HG02973 (cell line): Measurements from ENCODE around the gene MAGOH.

Experiments
- ATAC-seq: cut with Tn5 transposase; IDR thresholded peaks from one replicate; pipeline ENCODE4 v1.9.1; 2021; ENCODE audit warnings: moderate library complexity; ENCODE audit not compliant: unreplicated experiment

The MAGOH gene

GRCh38 chr1:53271446-53272090, 33.2 kb upstream of the MAGOH start:
- ATAC-seq = no peak

DNA sequence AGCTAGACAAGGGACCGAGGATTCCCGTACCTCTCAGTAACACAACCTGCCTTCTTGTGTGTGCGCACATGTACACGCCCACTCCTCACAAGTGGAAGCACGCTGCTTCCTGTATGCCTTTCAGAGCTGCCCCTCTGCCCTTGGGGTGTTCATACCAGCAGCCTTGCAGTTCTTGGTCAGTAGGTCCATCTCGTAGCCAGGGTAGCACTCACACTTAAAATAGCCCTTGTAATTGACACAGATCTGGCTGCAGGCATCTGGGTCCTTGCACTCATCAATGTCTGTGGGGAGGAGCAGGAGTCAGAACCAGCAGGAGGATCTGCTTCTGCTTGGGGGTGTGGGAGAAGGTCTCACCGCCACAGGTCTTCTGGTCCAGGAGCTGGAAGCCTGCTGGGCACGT, 32.6 kb upstream of the MAGOH start:
- ATAC-seq = no peak

DNA sequence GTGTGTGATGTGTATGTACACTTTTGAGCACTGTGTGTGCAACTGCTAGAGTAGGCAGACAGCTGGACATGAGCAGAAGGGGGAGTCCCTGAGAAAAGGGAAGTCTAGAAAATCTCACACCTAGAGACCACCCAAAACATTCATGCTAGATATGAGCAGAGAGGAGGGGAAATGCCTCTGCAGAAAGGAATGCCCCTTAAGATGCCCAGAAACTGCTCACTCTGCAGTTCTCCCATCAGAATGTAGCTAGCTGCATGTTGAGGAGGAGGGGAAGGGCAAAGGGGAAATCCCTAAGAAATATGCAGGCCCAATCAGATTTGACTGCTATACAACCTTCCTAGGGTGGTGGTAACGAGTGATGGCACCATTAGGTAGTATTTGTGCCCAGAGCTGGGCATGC, 31.8 kb upstream of the MAGOH start:
- no peak for ATAC-seq

GRCh38 chr1:53267761-53268160, 29.4 kb upstream of the MAGOH start:
- no peak for ATAC-seq

DNA sequence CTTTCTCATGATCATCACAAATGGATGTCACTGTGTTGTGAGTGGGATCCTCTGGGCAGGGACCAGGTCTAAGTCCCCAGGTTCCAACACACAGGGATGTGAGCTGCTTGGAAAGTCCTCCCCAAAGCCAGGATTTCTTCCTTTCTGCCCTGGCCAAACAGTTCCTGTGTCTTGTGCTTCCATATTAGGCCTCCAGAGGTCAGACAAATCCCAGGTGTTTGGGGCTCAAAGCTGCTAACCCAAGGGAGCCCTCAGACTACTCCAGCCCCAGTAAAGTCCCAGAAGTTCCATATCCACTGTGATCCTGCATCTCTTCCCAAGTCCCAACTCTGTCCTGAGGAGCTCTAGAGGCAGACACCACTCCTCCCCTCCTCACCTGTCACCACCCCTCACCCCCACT, 27.7 kb upstream of the MAGOH start:
- ATAC-seq = no peak

GRCh38 chr1:53265581-53265980, 27.3 kb upstream of the MAGOH start:
- no peak for ATAC-seq

DNA sequence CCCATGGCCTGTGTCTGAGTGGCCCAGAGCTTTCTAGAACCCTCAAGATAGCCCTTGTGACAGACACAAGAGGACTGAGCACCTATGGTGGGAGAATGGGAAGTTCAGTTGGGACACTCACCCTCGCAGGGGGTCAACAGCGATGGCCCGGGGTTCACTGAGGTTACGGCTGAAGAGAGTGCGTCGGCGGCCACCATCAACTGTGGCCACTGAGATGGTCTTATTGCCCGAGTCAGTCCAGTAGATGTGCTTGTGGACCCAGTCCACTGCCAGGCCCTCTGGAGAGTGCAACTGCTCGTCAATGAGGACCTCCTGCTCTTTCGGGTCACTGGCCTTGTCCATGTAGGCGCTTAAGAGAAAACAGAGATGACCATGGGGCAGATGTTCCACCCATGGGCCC, 25.7 kb upstream of the MAGOH start:
- no peak for ATAC-seq

GRCh38 chr1:53262000-53262399, 23.7 kb upstream of the MAGOH start:
- ATAC-seq = no peak

- ATAC-seq = no peak
Measured at GRCh38 chr1:53260631-53261247, 22.4 kb upstream of the MAGOH start.

DNA sequence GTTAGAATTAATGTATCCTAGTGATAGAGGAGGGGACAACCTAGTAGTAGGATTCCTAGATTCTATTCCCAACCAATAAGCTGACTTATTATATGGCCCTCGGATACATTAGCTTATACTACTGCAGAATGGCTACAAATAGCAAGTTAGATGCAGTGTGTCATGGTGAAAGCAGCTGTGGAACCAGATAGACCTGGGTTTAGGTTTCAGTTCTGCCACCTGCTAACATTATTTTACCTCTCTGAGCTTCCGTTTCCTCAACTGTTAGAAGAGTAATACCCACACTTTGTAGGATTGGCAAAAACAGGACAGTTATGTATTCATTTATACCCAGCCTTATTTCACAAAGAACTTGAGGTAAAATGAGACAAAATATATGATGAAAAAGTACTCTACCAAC, 21.6 kb upstream of the MAGOH start:
- ATAC-seq = no peak

DNA sequence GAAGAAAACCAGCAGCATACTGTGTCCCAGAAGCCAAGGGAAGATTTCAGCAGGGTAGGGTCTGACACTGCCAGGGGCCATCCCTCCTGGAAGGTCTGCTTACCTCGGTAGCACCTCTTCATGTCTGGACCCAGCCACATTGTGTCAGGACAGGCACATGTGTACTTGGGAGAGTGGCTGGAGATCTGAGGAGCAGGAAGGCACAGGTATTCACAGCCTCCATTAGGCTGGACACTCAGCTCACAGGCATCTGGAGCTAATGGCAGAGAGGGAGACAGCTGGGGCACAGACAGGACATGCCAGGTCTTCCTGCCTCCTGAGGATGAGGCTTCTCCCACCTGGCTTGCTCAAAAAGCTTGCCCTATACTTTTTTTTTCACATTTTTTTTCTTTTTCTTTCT, 19.9 kb upstream of the MAGOH start:
- ATAC-seq = no peak

DNA sequence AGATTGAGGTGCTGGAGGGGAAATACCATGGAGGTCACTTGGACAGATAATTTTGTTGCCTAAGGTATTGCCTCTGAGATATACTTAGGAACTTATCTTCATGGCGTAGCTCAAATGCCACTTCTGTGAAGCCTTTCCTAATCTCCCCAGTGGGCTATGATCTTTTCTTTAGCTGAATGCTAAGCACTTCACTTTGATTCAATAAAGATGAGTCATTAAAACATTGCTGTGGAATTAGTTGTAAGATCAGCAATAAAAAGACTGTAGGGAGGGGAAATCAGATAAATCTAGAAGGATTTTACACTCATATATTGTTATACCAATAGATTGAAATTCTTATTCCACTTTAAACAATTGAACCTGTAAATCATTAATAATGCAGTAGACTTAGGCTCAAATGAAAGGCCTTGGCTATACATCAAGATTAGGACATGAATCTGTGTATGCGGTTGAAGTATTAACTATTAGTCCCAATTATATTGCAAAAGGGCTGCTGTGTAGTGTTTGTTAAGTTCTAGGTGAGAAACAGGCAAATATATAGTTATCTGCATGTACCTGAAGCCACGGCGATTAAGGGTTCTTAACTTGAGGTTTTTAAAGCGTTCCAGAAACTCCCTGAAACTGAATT, 19.2 kb upstream of the MAGOH start:
- ATAC-seq = no peak

- no peak for ATAC-seq
Measured at GRCh38 chr1:53256511-53257453, 18.5 kb upstream of the MAGOH start.

GRCh38 chr1:53255031-53255430, 16.7 kb upstream of the MAGOH start:
- ATAC-seq = no peak

DNA sequence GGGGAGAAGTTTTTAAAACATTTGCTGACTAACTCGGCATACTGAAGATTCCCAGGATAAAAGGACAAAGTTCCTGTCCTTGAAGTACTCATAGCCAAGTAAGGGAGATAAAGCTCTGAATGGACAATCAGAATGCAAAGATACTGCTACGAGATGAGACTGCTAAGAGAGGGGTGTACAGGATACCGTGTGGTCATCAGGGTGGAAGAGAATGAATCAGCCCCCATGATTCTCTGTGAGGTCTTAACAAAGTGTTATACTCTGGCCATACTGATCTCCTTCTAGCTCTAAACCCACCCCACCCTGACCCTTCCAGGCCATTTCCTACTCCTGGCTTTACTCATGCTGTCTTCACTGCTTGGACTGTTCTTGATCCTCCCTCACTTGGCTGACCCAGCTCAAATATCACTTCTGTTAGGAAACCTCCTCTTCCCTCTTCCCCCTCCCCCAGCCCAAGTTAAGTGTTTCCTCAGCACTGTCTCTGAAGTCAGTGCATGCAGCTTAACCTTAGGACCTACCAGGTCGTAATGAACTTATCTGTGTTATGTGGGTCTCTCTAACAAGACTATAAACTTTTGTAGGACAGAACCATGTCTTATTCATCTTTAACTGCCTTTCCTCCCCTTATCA, 15.8 kb upstream of the MAGOH start:
- ATAC-seq = no peak

DNA sequence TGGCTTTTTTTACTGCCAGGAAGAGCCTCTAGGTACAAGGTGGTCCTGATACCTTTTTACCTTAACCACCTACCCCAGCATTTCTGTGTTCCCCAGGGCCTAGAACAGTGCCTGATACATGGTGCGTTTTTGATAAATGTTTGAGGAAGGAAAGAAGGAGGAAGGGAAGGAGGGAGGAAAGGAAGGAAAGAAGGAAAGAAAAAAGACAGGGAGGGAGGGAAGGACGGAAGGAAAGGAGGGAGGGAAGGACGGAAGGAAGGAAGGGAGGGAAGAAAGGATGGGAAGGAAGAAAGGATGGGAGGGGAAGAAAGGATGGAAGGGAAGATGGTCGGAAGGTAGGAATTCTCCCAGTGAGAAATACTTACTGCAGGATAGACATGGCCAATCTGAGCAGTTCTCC, 12.0 kb upstream of the MAGOH start:
- ATAC-seq = no peak

GRCh38 chr1:53249706-53250105, 11.4 kb upstream of the MAGOH start:
- ATAC-seq = no peak

- ATAC-seq = no peak
Measured at GRCh38 chr1:53246261-53247134, 8.2 kb upstream of the MAGOH start.

DNA sequence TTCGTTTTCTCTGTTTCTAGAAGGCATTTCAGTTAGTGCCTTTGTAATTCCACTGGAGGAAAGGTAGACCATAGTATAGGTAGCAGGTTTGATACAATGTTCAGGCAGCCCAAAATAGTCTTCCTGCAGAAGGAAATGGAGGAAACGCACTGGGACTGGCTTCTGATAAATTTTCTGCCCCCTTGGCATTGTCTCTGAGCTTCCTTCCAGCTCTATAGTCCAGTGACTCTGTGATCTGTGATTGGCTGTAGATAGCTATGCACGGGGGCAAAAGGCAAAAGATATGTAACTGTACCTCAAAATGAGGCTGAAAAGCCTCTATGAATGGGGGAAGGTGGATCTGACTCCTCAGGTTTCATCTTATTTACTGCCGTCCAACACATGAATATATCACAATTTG, 5.8 kb upstream of the MAGOH start:
- ATAC-seq = no peak

DNA sequence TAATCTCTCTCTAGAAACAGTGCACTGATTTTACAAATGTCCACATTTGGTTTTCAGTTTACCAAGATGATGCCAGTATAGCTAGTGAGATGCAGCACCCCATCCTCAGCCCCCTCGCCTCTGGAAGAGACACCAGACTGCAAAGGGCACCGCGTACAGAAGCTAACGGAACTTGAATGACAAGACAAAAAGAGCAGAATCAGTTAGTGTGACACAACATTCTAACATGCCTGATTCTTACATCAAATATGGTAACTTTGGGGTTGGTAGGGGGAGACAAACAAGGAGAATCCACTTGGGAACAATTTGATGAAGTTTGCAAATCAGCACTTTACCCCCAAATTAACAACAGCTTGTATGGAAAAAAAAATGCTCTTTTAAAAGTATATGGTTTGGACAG, 4.1 kb upstream of the MAGOH start:
- no peak for ATAC-seq
